ENCODE results near the gene EFNB1. TPM values are rescaled to one million over a fixed set of nuclear protein-coding genes. Genes with fewer than 3 reads are reported as not detected.

EFNB1 gene
- total and polyA plus RNA-seq, 9 of the 15 experiments (the other 6 are each of a cell fraction or from before 2014, with no cell fraction given) = 0.01 to 2.1 (median 0.99) TPM; not detected in 1

GRCh38 chrX:68840256-68840655 is 11.4 kb downstream of the EFNB1 start:
- no peak for TF ChIP-seq EP300 (IDR thresholded peaks at IDR 0.05; ENCODE audit: low read length)
- TF ChIP-seq CEBPB (tag; IDR thresholded peaks at IDR 0.05) = 0 out of 2 replicates have a peak, but pooled peaks have one; percentile 20
- no peaks in the 10 kb centered on the region for H3K9me1 ChIP-seq (ENCODE audit: control insufficient read depth, insufficient read depth, low read length)
- no peaks in the 10 kb centered on the region for H4K20me1 ChIP-seq (replicated peaks; ENCODE audit: control insufficient read depth, insufficient read depth, low read length)
- BruUV-seq (replicated peaks) = no TSS peak
- FAIRE-seq (no peak), ATAC-seq (no peak), DNase-seq (ENCODE audit: extremely low read depth in 1 of 4, low spot score in 3 of 4) (no peak)
- H3K27ac ChIP-seq (ENCODE audit: extremely low read depth, low read depth, low read length) = no peak overlapping the region
- in situ Hi-C loops (cut with MboI) (no loop called here), intact Hi-C loops (cut with micrococcal nuclease) (no loop called here)
- H2AFZ ChIP-seq (ENCODE audit: low read depth, low read length) = no peak overlapping the region
- no peak overlapping the region for H3K9ac ChIP-seq (ENCODE audit: insufficient read depth in 1 of 2, low read depth in 2 of 2, low read length in 2 of 2)
- H3K36me3 ChIP-seq (ENCODE audit: control insufficient read depth, insufficient read depth, low read length) = no peaks in the 10 kb centered on the region
- H3K4me3 ChIP-seq = no peak overlapping the region
- no peaks in the 10 kb centered on the region for H3K4me1 ChIP-seq (replicated peaks in 1 of 2; ENCODE audit: control insufficient read depth in 2 of 2, insufficient read depth in 2 of 2, low read length in 2 of 2)
- no peaks in the 10 kb centered on the region for H3K79me2 ChIP-seq (ENCODE audit: control insufficient read depth, insufficient read depth, low read length)
- H3K27me3 ChIP-seq (ENCODE audit: control insufficient read depth in 2 of 2, insufficient read depth in 2 of 2, low read length in 2 of 2) = no peaks in the 10 kb centered on the region
- no peaks in the 10 kb centered on the region for H3K9me3 ChIP-seq (replicated peaks; ENCODE audit: control insufficient read depth, insufficient read depth, low read depth, low read length)
- no peak overlapping the region for H3K4me2 ChIP-seq (ENCODE audit: insufficient read depth, low read length)
- WGBS (ENCODE audit: insufficient coverage, low coverage, missing lambda C conversion rate) = 60% methylated on average over 15 of the region's 22 CpGs
- POLR2A ChIA-PET = interaction anchor here (0.6 kb wide), 1 partner anchor 15 kb away, joined by 3 read pairs; no protein-coding TSS in a partner anchor
- CTCF ChIA-PET (ENCODE audit: low intra/inter-chr PET ratio) = no interaction called here

DNA sequence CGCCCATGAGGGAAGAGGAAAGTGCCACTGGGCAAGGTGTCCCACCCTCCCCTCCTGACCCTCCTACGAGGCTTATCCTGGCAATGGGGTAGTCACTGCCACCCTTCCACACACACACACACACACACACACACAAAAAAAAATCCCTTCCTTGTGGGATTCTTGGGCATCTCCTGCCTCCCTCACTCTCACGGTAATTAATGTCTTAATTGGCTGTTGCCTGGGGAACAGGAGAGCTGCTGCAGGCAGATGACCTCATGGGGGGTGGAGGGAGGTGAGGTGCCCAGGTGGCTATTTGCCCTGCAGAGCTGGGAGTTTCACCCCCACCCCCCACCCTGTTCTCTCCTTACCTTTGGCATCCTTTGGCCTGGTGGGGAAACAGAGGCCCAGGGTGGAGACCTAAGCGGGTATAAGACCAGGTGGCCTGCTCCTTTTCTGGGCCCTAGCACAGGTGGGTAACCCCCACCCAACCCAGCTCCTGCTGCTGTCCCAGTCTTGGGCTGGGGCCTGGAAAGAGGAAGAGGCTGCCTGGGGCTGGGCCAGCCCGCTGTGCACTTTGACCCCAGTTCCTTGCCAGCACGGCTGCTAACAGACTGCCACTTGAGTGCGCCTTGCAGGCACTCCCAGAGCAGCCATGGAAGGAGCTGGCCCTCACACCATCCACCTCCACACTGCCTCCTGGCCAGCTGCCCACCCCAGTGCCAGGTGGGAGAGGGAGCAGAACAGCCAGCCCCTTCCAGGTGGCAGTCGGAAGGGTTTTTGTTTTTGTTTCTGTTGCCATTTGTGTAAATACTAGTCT is 12.6 kb downstream of the EFNB1 start:
- no peaks in the 10 kb centered on the region for H3K36me3 ChIP-seq (ENCODE audit: control insufficient read depth, insufficient read depth, low read length)
- H3K27me3 ChIP-seq (ENCODE audit: control insufficient read depth in 2 of 2, insufficient read depth in 2 of 2, low read length in 2 of 2) = no peaks in the 10 kb centered on the region
- no peaks in the 10 kb centered on the region for H3K9me3 ChIP-seq (replicated peaks; ENCODE audit: control insufficient read depth, insufficient read depth, low read depth, low read length)
- 28% methylated on average over 4 of the region's 8 CpGs for WGBS (ENCODE audit: insufficient coverage, low coverage, missing lambda C conversion rate)
- ATAC-seq (no peak), DNase-seq (ENCODE audit: extremely low read depth in 1 of 4, low spot score in 3 of 4) (no peak), FAIRE-seq (no peak)
- H3K9me1 ChIP-seq (ENCODE audit: control insufficient read depth, insufficient read depth, low read length) = no peaks in the 10 kb centered on the region
- ChIA-PET POLR2A (interaction anchor here (0.7 kb wide), 1 partner anchor 1003 kb away, joined by 3 read pairs; no protein-coding TSS in a partner anchor), CTCF (ENCODE audit: low intra/inter-chr PET ratio) (no interaction called here)
- no TSS peak for BruUV-seq (replicated peaks)
- intact Hi-C loops (cut with micrococcal nuclease) = no loop called here
- H3K9ac ChIP-seq (ENCODE audit: insufficient read depth in 1 of 2, low read depth in 2 of 2, low read length in 2 of 2) = no peak overlapping the region
- no peaks in the 10 kb centered on the region for H3K4me1 ChIP-seq (replicated peaks in 1 of 2; ENCODE audit: control insufficient read depth in 2 of 2, insufficient read depth in 2 of 2, low read length in 2 of 2)
- in situ Hi-C loops (cut with MboI) = no loop called here
- no peak overlapping the region for H3K4me3 ChIP-seq
- H3K79me2 ChIP-seq (ENCODE audit: control insufficient read depth, insufficient read depth, low read length) = no peaks in the 10 kb centered on the region
- no peak overlapping the region for H2AFZ ChIP-seq (ENCODE audit: low read depth, low read length)
- H3K4me2 ChIP-seq (ENCODE audit: insufficient read depth, low read length) = no peak overlapping the region
- no peak overlapping the region for H3K27ac ChIP-seq (ENCODE audit: extremely low read depth, low read depth, low read length)
- H4K20me1 ChIP-seq (replicated peaks; ENCODE audit: control insufficient read depth, insufficient read depth, low read length) = no peaks in the 10 kb centered on the region
- no peak for TF ChIP-seq ZNF668 (CRISPR knock-in tag; IDR thresholded peaks at IDR 0.05)
- TF ChIP-seq HMGXB4 (CRISPR knock-in tag; IDR thresholded peaks at IDR 0.05) = no peak
- TF ChIP-seq ADNP (tag; IDR thresholded peaks at IDR 0.05) = no peak
- TF ChIP-seq ATF1 (CRISPR knock-in tag; IDR thresholded peaks at IDR 0.05) = no peak
- no peak for TF ChIP-seq ATF1 (tag; IDR thresholded peaks at IDR 0.05)
- no peak for TF ChIP-seq RCOR1 (IDR thresholded peaks at IDR 0.05; ENCODE audit: borderline replicate concordance in 1 of 2, low read depth in 2 of 2, low read length in 2 of 2)
- no peak for TF ChIP-seq ZNF316 (IDR thresholded peaks at IDR 0.05)
- TF ChIP-seq KDM1A (IDR thresholded peaks at IDR 0.05) = no peak
- no peak for TF ChIP-seq ZKSCAN1 (IDR thresholded peaks at IDR 0.05; ENCODE audit: low read depth, low read length)
- TF ChIP-seq SFPQ (IDR thresholded peaks at IDR 0.05; ENCODE audit: low read depth, low read length) = no peak

All from K562 (cell line).